ENCODE results near the gene PCDHGB3. TPM values are rescaled to one million over a fixed set of nuclear protein-coding genes. Genes with fewer than 3 reads are reported as not detected.
"Not testable (repeated sequence)": the region's sequence is repeated elsewhere in the genome, so short reads cannot be mapped to it uniquely, and the experiment has no call there.

The PCDHGB3 gene
- total and polyA plus RNA-seq, 12 donors = 0.03 to 7.1 (median 2.4) TPM

DNA sequence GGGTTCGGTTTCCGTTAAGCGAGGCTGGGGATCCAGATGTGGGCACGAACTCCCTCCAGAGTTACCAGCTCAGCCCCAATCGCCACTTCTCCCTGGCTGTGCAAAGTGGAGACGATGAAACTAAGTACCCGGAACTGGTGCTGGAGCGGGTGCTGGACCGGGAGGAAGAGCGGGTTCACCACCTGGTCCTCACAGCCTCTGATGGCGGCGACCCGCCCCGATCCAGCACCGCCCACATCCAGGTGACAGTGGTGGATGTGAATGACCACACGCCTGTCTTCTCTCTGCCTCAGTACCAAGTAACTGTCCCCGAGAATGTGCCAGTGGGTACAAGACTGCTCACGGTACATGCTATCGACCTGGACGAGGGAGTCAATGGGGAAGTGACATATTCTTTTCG, 13.3 kb downstream of the PCDHGB3 start:
- intact Hi-C loops (cut with DNase I) = no loop called here
- H3K4me3 ChIP-seq = no peak overlapping the region

DNA sequence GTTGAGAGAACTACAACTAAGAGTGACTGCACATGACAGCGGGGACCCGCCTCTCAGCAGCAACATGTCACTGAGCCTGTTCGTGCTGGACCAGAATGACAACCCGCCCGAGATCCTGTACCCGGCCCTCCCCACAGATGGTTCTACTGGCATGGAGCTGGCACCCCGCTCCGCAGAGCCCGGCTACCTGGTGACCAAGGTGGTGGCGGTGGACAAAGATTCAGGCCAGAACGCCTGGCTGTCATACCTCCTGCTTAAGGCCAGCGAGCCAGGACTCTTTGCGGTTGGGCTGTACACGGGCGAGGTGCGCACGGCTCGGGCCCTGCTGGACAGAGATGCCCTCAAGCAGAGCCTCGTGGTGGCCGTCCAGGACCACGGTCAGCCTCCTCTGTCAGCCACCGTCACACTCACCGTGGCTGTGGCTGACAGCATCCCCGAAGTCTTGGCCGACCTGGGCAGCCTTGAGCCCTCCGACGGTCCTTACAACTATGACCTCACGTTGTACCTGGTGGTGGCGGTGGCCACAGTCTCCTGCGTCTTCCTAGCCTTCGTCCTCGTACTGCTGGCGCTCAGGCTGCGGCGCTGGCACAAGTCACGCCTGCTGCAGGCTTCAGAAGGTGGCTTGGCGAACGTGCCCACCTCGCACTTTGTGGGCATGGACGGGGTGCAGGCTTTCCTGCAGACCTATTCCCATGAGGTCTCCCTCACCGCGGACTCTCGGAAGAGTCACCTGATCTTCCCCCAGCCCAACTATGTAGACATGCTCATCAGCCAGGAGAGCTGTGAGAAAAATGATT, 14.6 kb downstream of the PCDHGB3 start:
- H3K4me1 ChIP-seq (replicated peaks in 1 of 2) = no peaks in the 10 kb centered on the region
- H3K4me3 ChIP-seq = no peak overlapping the region
- intact Hi-C loops (cut with DNase I) = no loop called here
- no peaks in the 10 kb centered on the region for H3K36me3 ChIP-seq (replicated peaks in 1 of 2)
- peaks cover 0 to 24% (median 11%) of the 10 kb centered on the region in 3 donors for H3K9me3 ChIP-seq (replicated peaks in 1 of 3)
- H3K27me3 ChIP-seq = no peaks in the 10 kb centered on the region
- DNase-seq = peak in 1 of 7 donors; percentile 31
- TF ChIP-seq POLR2A (IDR thresholded peaks at IDR 0.05) = no peak
- TF ChIP-seq, protein P1, sequence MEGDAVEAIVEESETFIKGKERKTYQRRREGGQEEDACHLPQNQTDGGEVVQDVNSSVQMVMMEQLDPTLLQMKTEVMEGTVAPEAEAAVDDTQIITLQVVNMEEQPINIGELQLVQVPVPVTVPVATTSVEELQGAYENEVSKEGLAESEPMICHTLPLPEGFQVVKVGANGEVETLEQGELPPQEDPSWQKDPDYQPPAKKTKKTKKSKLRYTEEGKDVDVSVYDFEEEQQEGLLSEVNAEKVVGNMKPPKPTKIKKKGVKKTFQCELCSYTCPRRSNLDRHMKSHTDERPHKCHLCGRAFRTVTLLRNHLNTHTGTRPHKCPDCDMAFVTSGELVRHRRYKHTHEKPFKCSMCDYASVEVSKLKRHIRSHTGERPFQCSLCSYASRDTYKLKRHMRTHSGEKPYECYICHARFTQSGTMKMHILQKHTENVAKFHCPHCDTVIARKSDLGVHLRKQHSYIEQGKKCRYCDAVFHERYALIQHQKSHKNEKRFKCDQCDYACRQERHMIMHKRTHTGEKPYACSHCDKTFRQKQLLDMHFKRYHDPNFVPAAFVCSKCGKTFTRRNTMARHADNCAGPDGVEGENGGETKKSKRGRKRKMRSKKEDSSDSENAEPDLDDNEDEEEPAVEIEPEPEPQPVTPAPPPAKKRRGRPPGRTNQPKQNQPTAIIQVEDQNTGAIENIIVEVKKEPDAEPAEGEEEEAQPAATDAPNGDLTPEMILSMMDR (IDR thresholded peaks at IDR 0.05) = no peak
- H3K27ac ChIP-seq = no peak overlapping the region
- 38 to 66% (median 42%) methylated on average over 9 to 43 of the region's 43 CpGs for WGBS, 4 donors

More for the DNA sequence above, 13.3 kb downstream of the PCDHGB3 start:
- no peak for DNase-seq
- 28 to 46% (median 35%) methylated on average over 17 to 21 of the region's 21 CpGs for WGBS, 4 donors
- no peak overlapping the region for H3K27ac ChIP-seq
- H3K27me3 ChIP-seq = no peaks in the 10 kb centered on the region
- H3K4me1 ChIP-seq (replicated peaks in 1 of 2) = no peaks in the 10 kb centered on the region
- peaks cover 4 to 19% (median 12%) of the 10 kb centered on the region in 3 donors for H3K9me3 ChIP-seq (replicated peaks in 1 of 3)
- TF ChIP-seq, protein P1 (IDR thresholded peaks at IDR 0.05) = no peak
- TF ChIP-seq POLR2A (IDR thresholded peaks at IDR 0.05) = no peak
- H3K36me3 ChIP-seq (replicated peaks in 1 of 2) = no peaks in the 10 kb centered on the region

DNA sequence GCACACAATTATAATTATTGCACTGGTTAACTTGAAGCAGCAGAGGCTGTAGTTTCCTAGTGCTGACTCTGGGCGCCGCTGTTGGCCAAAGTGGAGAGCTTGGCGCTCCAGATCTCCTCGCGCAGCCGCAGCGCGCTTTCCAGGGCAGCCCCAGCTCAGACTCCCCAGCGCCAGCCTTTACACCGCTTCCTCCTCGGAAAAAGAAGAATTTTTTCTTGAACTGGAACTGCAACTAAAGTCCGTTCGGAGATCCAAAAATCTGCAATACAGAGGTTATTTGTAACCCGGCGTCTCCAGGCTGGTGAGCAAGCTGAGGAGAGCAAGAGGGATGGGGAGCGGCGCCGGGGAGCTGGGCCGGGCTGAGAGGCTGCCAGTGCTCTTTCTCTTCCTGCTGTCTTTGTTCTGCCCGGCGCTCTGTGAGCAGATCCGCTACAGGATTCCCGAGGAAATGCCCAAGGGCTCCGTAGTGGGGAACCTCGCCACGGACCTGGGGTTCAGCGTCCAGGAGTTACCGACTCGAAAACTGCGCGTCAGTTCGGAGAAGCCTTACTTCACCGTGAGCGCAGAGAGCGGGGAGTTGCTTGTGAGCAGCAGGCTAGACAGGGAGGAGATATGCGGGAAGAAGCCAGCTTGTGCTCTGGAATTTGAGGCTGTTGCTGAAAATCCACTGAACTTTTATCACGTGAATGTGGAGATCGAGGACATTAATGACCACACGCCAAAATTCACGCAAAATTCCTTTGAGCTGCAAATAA, 17.7 kb downstream of the PCDHGB3 start, which contains the start of gene PCDHGB4:
TSS of gene PCDHGB4 (plus strand) at position 142 of the 755 bp plus-strand sequence. CDS start at position 329, 187 bp downstream.
- intact Hi-C loops (cut with DNase I); H3K36me3 ChIP-seq (replicated peaks in 1 of 2); H3K4me1 ChIP-seq (replicated peaks in 1 of 2); H3K27me3 ChIP-seq; H3K27ac ChIP-seq; DNase-seq: not testable (repeated sequence)
- WGBS, 4 donors = 8 to 18% (median 11%) methylated on average over 17 to 22 of the region's 40 CpGs
- TF ChIP-seq, protein P1 (IDR thresholded peaks at IDR 0.05) = peak in 3 of 6 experiments; percentile 5 to 28 (median 12)
- Histone ChIP-seq H3K4me3 (peak within 1 kb of the TSS in 1 of 4 donors; percentile 20), H3K9me3 (replicated peaks in 1 of 3) (peaks cover 0 to 35% (median 14%) of the 10 kb centered on the region in 3 donors)

DNA sequence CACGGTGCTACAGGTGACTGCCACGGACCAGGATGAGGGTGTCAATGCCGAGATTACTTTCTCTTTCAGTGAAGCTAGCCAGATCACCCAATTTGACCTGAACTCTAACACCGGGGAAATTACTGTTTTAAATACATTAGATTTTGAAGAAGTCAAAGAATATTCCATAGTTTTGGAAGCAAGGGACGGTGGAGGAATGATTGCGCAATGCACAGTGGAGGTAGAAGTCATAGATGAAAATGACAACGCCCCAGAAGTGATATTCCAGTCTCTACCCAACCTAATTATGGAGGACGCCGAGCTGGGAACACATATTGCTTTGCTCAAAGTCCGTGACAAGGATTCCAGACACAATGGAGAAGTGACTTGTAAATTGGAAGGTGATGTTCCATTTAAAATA, 18.6 kb downstream of the PCDHGB3 start:
- TF ChIP-seq, protein P1 (IDR thresholded peaks at IDR 0.05) = no peak
- no peak for TF ChIP-seq POLR2A (IDR thresholded peaks at IDR 0.05)
- H3K4me3 ChIP-seq = no peak overlapping the region
- H3K27ac ChIP-seq = no peak overlapping the region
- no peaks in the 10 kb centered on the region for H3K36me3 ChIP-seq (replicated peaks in 1 of 2)
- WGBS, 4 donors = 42 to 59% (median 48%) methylated on average over 10 of the region's 10 CpGs
- intact Hi-C loops (cut with DNase I) = no loop called here
- peaks cover 0 to 40% (median 14%) of the 10 kb centered on the region in 3 donors for H3K9me3 ChIP-seq (replicated peaks in 1 of 3)
- H3K4me1 ChIP-seq (replicated peaks in 1 of 2) = no peaks in the 10 kb centered on the region
- DNase-seq = no peak
- H3K27me3 ChIP-seq = no peaks in the 10 kb centered on the region
